Left ventricle myocardium superior (tissue), 1 donor: Measurements from ENCODE around the gene GPR32. TPM values are rescaled to one million over a fixed set of nuclear protein-coding genes. Genes with fewer than 3 reads are reported as not detected.
A peak's percentile ranks its signal among the peaks of the same experiment; 100 is the strongest.

ENCODE experiments used
- ATAC-seq: fragments of 200-7000 bp; cut with Tn5 transposase; one replicate; pipeline ENCODE4 v1.9.1; 2020; ENCODE audit warnings: mild to moderate bottlenecking, moderate library complexity
- DNase-seq: peaks from one replicate; pipeline ENCODE4 v3.0.0-alpha.2; 2020
- intact Hi-C: fragments of 100-400 bp; cut with micrococcal nuclease; formaldehyde crosslinking; loops from one replicate; pipeline ENCODE4 v1.11.0; 2022
- total RNA-seq: library from RNA; stranded (reverse); fragmentation: NEBNext Ultra II Directional; extraction: Animal tissue kit (Norgen Biotek cat#: 25700); gene quantifications from one replicate; pipeline ENCODE4 v1.2.1, GENCODE V29; 2021
- donor health status: DM: no; HTN: yes; CAD: no; lungs with severe emphysema.

Gene GPR32
- total RNA-seq, 1 donor from 2014 or later, result not detected

- DNase-seq, result no peak
- intact Hi-C loops, result no loop called here
- no peak for ATAC-seq
Observed at GRCh38 chr19:50820086-50820485, 49.8 kb downstream of the GPR32 start.

GRCh38 chr19:50820549-50821247 is 50.4 kb downstream of the GPR32 start:
- DNase-seq (no peak), ATAC-seq (peak; percentile 68)
- intact Hi-C loops, result no loop called here

GRCh38 chr19:50821248-50821612 is 51.0 kb downstream of the GPR32 start:
- intact Hi-C loops, result no loop called here
- no peak for DNase-seq
- ATAC-seq, result no peak

Other genes with a start within 250 kb of the GPR32 start
- 0.62 TPM for gene LRRC4B, start 202.0 kb upstream of the GPR32 start, total RNA-seq
- 0.15 TPM for gene SYT3, start 130.6 kb upstream of the GPR32 start, total RNA-seq
- 2.7 TPM for gene C19orf81, start 121.0 kb upstream of the GPR32 start, total RNA-seq
- gene SHANK1, start 50.7 kb upstream of the GPR32 start, total RNA-seq, result 0.32 TPM
- gene CLEC11A, start 47.1 kb upstream of the GPR32 start, total RNA-seq, result 2.9 TPM
- not detected for gene ACP4, start 20.0 kb downstream of the GPR32 start, total RNA-seq
- gene KLK1, start 53.3 kb downstream of the GPR32 start, total RNA-seq, result not detected
- gene KLK15, start 63.1 kb downstream of the GPR32 start, total RNA-seq, result not detected
- not detected for gene KLK3, start 84.5 kb downstream of the GPR32 start, total RNA-seq
- not detected for gene KLK2, start 103.0 kb downstream of the GPR32 start, total RNA-seq
- not detected for gene KLK4, start 140.9 kb downstream of the GPR32 start, total RNA-seq
- gene KLK5, start 182.6 kb downstream of the GPR32 start, total RNA-seq, result not detected
- gene KLK6, start 199.1 kb downstream of the GPR32 start, total RNA-seq, result not detected
- gene KLK7, start 213.5 kb downstream of the GPR32 start, total RNA-seq, result not detected
- not detected for gene KLK8, start 231.1 kb downstream of the GPR32 start, total RNA-seq
- gene KLK10, start 249.2 kb downstream of the GPR32 start, total RNA-seq, result 0.50 TPM